GM18499 (cell line): ENCODE measurements around the gene VWA3A.
A peak's percentile ranks its signal among the peaks of the same experiment; 100 is the strongest.
"Not testable (repeated sequence)": the region's sequence is repeated elsewhere in the genome, so short reads cannot be mapped to it uniquely, and the experiment has no call there.

Experiments used
- ATAC-seq: cut with Tn5 transposase; IDR thresholded peaks from one replicate; pipeline ENCODE4 v1.9.1; 2021; ENCODE audit warnings: moderate number of reproducible peaks; ENCODE audit not compliant: insufficient read depth, unreplicated experiment

The VWA3A gene

DNA sequence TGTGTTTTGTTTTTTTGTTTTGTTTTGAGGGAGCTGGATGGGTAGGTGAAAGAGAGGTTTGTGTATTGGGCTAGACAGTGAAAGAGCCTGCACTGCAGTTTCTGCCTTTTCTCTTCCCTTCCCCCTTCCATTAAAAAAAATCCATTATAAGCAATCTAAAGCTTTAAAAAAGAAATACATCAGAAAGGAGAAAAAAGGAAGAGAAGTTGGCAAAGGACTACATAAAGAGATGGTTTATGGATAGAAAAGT is 103.0 kb downstream of the VWA3A start:
- no peak for ATAC-seq

DNA sequence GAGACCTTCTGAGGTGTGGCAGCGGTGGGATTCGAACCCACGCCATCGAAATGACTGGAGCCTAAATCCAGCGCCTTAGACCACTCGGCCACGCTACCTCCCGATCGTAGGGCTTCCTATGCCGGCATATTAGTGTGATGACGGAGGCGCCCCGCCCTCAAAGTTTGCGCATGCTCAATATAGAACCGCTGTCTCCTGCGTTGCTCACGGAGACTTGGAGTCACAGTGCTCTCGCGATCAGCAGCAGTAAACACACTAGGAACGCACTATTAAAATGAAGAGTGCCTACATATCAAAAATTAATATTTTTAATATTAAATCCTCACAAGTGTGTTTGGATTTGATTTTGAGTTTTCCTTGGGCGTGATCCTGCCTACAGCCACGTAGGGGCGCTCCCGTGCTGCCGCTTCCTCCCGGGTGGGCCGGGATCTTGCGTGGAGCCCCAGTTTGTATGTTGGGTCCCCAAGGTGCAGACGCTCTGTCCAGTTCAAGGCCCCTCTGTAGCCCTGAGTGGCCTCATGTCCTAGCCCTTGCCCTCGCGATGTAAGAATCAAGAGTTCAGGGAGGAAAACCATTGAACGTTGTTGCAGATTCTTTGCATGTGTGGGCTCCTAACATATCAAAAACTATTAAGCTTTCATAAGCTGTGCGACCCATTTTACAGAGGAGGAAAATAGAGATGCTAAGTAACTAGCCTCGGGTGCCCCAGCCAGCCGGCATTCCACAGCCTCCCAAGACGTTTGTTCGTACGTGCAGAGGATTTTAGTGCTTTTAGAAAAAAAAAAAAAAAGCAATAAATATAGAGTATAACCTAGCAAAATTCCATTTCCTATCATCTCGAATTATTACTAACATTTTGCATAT is 103.6 kb downstream of the VWA3A start:
- no peak for ATAC-seq

DNA sequence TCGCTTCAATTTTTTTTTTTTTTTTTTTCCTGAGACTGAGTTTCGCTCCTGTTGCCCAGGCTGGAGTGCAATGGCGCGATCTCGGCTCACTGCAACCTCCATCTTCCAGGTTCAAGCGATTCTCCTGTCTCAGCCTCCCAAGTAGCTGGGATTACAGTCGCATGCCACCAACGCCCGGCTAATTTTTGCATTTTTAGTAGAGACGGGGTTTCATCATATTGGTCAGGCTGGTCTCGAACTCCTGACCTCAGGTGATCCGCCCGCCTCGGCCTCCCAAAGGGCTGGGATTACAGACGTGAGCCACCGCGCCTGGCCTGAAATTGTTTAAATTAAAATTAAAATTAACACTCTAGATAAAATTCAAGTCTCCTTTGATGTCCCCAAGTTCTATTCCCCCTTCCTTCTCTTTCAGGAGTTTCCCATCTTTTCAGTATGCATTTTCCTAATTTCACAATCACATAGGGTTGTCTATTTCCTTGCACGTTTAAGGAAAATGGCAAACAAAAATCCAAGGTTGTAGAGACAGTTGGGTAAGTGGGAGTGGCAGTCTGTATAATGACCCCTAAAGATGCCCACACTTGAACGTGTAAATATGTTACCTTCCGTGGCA is 104.3 kb downstream of the VWA3A start:
- not testable (repeated sequence) for ATAC-seq

DNA sequence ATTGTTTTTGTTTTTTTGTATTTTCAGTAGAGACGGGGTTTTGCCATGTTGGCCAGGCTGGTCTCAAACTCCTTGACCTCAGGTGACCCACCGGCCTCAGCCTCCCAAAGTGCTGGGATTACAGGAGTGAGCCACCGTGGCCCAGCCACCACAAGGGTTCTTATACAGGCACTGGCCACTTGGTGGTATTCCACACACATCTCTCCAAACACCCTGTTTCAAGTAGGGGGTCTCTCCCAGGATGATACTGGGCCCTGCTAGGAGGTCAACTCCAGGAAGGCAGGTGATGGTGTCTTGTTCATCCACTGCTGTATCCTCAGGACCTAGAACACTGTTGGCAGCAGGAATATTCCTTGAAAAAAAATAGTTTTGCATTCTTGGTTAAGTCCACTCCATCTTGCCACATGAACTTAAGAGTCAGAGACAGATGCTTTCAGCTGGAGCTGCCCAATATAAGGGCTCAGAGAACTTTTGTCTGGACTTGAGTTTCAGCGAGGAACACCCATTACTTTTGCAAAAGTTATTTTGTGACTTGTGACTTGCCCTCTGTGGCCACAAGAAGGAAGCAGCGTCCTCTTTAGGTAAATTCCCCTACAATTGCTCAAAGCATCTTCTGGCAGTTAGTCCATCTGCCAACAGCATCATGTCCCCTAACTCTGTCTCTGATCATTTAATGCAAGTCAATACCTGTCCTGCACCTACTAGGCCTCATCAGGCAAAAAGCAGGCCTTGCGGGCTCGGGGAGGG is 106.4 kb downstream of the VWA3A start:
- no peak for ATAC-seq

DNA sequence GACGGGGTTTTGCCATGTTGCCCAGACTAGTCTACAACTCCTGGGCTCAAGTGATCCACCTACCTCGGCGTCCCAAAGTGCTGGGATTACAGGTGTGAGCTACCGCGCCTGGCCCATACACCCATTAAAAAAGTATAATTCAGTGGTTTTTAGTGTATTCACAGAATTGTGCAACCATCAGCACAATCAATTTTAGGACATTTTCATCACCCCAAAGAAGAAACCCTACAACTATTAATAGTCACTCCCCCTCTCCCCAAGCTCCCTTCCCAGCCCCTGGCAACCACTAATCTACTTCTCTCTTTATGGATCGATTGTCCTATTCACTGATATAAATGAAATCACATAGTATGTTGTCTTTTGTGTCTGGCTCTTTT is 109.9 kb downstream of the VWA3A start:
- ATAC-seq = no peak

DNA sequence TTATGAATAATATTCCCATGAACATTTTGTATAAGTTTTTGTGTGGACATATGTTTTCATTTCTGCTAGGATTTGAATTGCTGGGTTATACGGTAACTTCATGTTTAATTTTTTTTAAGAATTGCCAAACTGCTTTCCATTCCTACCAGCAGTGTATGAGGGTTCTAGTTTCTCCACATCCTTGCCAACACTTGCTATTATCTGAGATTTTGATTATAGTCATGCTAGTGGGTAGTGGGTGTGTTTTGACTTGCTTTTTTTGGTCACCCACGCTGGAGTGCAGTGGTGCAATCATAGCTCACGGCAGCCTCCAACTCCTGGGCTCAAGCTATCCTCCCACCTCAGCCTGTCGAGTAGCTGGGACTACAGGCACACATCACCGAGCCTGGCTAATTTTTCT is 110.8 kb downstream of the VWA3A start:
- no peak for ATAC-seq

DNA sequence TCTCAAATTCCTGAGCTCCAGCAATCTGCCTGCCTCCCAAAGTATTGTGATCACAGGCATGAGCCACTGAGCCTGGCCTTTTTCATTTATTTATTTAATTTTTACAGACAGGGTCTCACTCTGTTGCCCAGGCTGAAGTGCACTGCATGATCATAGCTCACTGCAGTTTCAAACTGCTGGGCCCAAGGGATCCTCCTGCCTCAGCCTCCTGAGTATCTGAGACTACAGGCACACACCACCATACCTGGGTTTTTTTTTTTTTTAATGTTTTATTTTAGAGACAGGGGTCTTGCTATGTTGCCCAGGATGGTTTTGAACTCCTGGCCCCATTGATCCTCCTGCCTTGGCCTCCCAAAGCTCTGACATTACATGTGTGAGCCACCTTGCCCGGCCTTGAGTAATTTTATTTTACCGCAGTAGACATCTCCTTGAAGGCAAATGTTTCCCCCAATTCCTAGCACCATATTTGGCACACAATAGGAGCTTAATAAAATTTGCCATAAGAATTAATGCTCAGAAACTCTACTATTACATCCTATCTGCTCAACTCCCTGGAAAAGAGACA is 111.8 kb downstream of the VWA3A start:
- no peak for ATAC-seq

DNA sequence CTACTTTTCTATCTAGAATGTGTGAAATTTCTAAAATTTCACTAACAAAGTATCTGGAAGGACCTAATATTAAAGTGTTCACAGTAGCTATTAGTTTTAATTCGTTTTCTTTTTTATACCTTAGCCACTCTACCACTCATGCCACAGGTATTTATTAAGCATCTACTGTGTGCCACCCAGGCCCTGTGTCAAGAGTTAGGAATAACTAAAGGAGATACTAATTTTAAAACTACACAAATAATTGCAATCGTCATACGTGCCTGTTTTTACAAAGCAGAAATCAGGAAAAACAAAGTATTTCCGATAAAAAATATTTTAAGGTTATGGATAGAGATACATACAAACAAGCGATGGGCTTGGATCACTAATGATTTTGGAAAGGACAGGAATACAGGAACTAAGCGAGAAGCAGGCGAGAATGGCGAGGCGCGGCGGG is 113.3 kb downstream of the VWA3A start:
- ATAC-seq = no peak

DNA sequence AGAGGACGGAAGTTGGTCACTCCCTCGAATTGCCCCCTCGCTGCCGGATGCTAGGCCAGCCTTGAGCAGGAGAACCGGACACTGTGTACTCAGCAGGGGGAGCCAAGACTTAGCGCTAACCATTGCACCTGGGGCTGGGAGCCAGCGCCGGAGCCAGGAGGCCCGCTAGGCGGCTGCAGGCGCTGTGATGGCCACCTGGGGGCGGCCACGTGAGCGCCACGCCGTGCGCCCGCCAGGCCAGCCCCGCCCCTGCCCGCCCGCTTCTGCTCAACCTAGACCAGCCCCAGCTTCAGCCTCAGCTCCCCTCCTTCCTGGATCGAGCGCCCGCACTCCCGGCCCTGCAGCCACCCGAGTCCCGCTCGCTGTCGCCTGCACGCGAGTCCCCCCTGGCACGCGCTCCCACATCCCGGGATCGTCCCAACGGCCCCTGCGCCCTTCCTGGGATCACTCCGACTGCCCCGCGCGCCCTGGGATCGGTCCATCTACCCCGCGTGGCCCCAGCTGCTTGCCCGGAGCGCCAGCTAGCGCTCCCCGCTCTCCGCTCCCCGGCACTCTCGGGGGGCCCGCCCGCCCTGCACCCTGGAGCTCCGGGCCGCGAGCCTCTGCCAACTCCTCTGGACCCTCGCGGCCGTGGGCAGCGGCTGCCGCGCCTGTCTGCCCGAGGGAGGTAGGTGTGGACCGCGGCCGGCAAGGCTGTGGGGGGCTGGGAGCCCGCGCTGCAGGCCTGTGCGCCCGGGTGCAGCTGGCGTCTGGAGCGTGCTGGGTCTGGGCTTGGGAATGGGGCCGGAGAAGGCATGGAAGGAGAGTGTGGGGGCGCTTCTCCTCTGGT is 113.9 kb downstream of the VWA3A start, which contains the start of gene EEF2K:
Gene EEF2K (plus strand): TSS at position 266 of the 829 bp plus-strand sequence. CDS start 19,452 bp downstream, outside the sequence.
- peak; percentile 62 for ATAC-seq
